Endothelial cell of umbilical vein (primary cell): Measurements from ENCODE around the gene HES1.

Source experiments
- CTCF ChIP-seq, 2 donors: IDR thresholded peaks; 1 replicate in 1 of 2; 2 replicates in 1 of 2; pipeline ENCODE4 v1.5.1; 2011; ENCODE audit warnings: low read length in 2 of 2, mild to moderate bottlenecking in 2 of 2, moderate library complexity in 2 of 2, control low read depth in 1 of 2, inconsistent platforms in 1 of 2, low read depth in 1 of 2; ENCODE audit not compliant: insufficient read depth in 1 of 2; ENCODE audit errors: extremely low read depth in 1 of 2
- EZH2 ChIP-seq: IDR thresholded peaks from 2 replicates; pipeline ENCODE4 v1.6.1; 2012; ENCODE audit warnings: borderline replicate concordance, low read depth, mild to moderate bottlenecking, moderate library complexity, low read length, inconsistent platforms; ENCODE audit not compliant: severe bottlenecking
- MAX ChIP-seq: IDR thresholded peaks from 2 replicates; pipeline ENCODE4 v1.6.1; 2011; ENCODE audit not compliant: insufficient read depth, insufficient read length
- POLR2AphosphoS5 ChIP-seq: IDR thresholded peaks from 2 replicates; pipeline ENCODE4 v1.6.1; 2012; ENCODE audit warnings: low read depth, mild to moderate bottlenecking, control low read depth, low read length, moderate library complexity; ENCODE audit not compliant: insufficient read depth

- TF ChIP-seq CTCF (IDR thresholded peaks at IDR 0.05; ENCODE audit: extremely low read depth in 1 of 2, insufficient read depth in 1 of 2, low read depth in 1 of 2, low read length in 2 of 2): no peak
- TF ChIP-seq EZH2: no peak
- no peak for TF ChIP-seq POLR2AphosphoS5
- TF ChIP-seq MAX: no peak
These were observed 14.4 kb downstream of the HES1 start for GRCh38 chr3:194150252-194150934.
